H1 (cell line): Measurements from ENCODE around the gene CCNY. TPM values are rescaled to one million over a fixed set of nuclear protein-coding genes. Genes with fewer than 3 reads are reported as not detected.

ENCODE experiments used
- CTCF ChIA-PET: fragments of 300-600 bp; sonication (Branson Sonifier 250); formaldehyde crosslinking; loops from one replicate; lab custom pipeline; 2021; ENCODE audit not compliant: partially characterized antibody; lab: Charles Lee
- POLR2A ChIA-PET: fragments of 300-600 bp; sonication (Branson Sonifier 250); formaldehyde crosslinking; loops from one replicate; lab custom pipeline; 2021; ENCODE audit warnings: inconsistent platforms; ENCODE audit not compliant: partially characterized antibody; lab: Charles Lee
- DNase-seq, 2 experiments: peaks; one replicate each; pipeline versions ENCODE4 v3.0.0 to v3.0.0-alpha.2; 2010 to 2022; ENCODE audit warnings: low spot score in 2 of 2, low read depth in 1 of 2, mixed read lengths in 1 of 2
- FAIRE-seq: peaks from 2 replicates; lab custom pipeline; 2011; peaks lifted over from hg19 to GRCh38; lab: Jason Lieb, UNC
- H2AFZ ChIP-seq: 2 replicates; pipeline ENCODE4 v1.8.1; 2012; ENCODE audit warnings: low read length, inconsistent platforms
- H2AK5ac ChIP-seq: 2 replicates; pipeline ENCODE4 v1.6.1; 2013; ENCODE audit warnings: low read depth, low read length
- H2BK120ac ChIP-seq: replicated peaks from 2 replicates; pipeline ENCODE3; 2013; ENCODE audit warnings: low read depth, low read length, inconsistent platforms
- H2BK12ac ChIP-seq: 2 replicates; pipeline ENCODE4 v1.6.1; 2013; ENCODE audit warnings: low read depth, low read length
- H2BK15ac ChIP-seq: 2 replicates; pipeline ENCODE4 v1.6.1; 2013; ENCODE audit warnings: low read length
- H2BK20ac ChIP-seq: 2 replicates; pipeline ENCODE4 v1.6.1; 2013; ENCODE audit warnings: low read length
- H2BK5ac ChIP-seq: 2 replicates; pipeline ENCODE4 v1.6.1; 2013; ENCODE audit warnings: low read depth, low read length
- H3K14ac ChIP-seq: 2 replicates; pipeline ENCODE4 v1.6.1; 2013; ENCODE audit warnings: inconsistent platforms; ENCODE audit not compliant: insufficient read length
- H3K18ac ChIP-seq: 2 replicates; pipeline ENCODE4 v1.6.1; 2013; ENCODE audit warnings: low read length; ENCODE audit errors: extremely low read depth
- H3K23ac ChIP-seq: 2 replicates; pipeline ENCODE4 v1.6.1; 2013; ENCODE audit warnings: inconsistent platforms; ENCODE audit not compliant: insufficient read length
- H3K23me2 ChIP-seq: 2 replicates; pipeline ENCODE4 v1.6.1; 2013; ENCODE audit warnings: low read depth, low read length
- H3K27ac ChIP-seq: 2 replicates; pipeline ENCODE4 v1.6.1; 2011; ENCODE audit warnings: low read depth, low read length, inconsistent platforms
- H3K27me3 ChIP-seq, 4 experiments: replicated peaks in 1 of 4; 1 replicate in 1 of 4; 2 replicates in 3 of 4; pipeline versions ENCODE4 v1.6.1 to v1.8.1; 2011 to 2013; ENCODE audit warnings: low read length in 3 of 4, mild to moderate bottlenecking in 3 of 4, inconsistent platforms in 2 of 4, mixed read lengths in 2 of 4, moderate library complexity in 1 of 4; ENCODE audit not compliant: control insufficient read depth in 3 of 4, insufficient read depth in 3 of 4; ENCODE audit errors: extremely low read depth in 1 of 4
- H3K36me3 ChIP-seq, 4 experiments: 2 replicates each; pipeline versions ENCODE4 v1.6.1 to v1.8.1; 2011 to 2013; ENCODE audit warnings: mild to moderate bottlenecking in 4 of 4, low read length in 3 of 4, moderate library complexity in 2 of 4, control low read depth in 1 of 4, inconsistent platforms in 1 of 4; ENCODE audit not compliant: insufficient read depth in 4 of 4, control insufficient read depth in 2 of 4
- H3K4ac ChIP-seq: replicated peaks from 2 replicates; pipeline ENCODE3; 2013; ENCODE audit warnings: low read length, low read depth, mixed read lengths, inconsistent platforms; ENCODE audit not compliant: insufficient read length
- H3K4me1 ChIP-seq, 4 experiments: replicated peaks in 1 of 4; 1 replicate in 1 of 4; 2 replicates in 3 of 4; pipeline versions ENCODE4 v1.6.1 to v1.8.1; 2011 to 2013; ENCODE audit warnings: low read length in 3 of 4, inconsistent platforms in 2 of 4, mixed read lengths in 1 of 4; ENCODE audit not compliant: insufficient read depth in 4 of 4, control insufficient read depth in 3 of 4
- H3K4me2 ChIP-seq, 2 experiments: 2 replicates each; pipeline versions ENCODE4 v1.6.1 to v1.8.1; 2011 to 2013; ENCODE audit warnings: low read depth in 2 of 2, low read length in 2 of 2, control low read depth in 1 of 2, inconsistent platforms in 1 of 2, mild to moderate bottlenecking in 1 of 2; ENCODE audit not compliant: insufficient read depth in 1 of 2
- H3K4me3 ChIP-seq, 4 experiments: fragments of 200-600, 300-600 bp in 1 of 4; sonication (generic), shearing (Covaris generic), sonication (Bioruptor Twin) in 1 of 4; 2 replicates each; pipeline versions ENCODE4 v1.5.1 to v1.8.1; 2011 to 2016; ENCODE audit warnings: low read length in 4 of 4, low read depth in 3 of 4, control low read depth in 2 of 4, inconsistent platforms in 2 of 4, mild to moderate bottlenecking in 2 of 4, mixed read lengths in 1 of 4, moderate library complexity in 1 of 4; ENCODE audit not compliant: insufficient read depth in 2 of 4; ENCODE audit errors: extremely low read depth in 1 of 4
- H3K56ac ChIP-seq: replicated peaks from 2 replicates; pipeline ENCODE3; 2013; ENCODE audit warnings: low read depth, mild to moderate bottlenecking, mixed read lengths, low read length, inconsistent platforms; ENCODE audit not compliant: insufficient read length
- H3K79me1 ChIP-seq: 2 replicates; pipeline ENCODE4 v1.6.1; 2013; ENCODE audit warnings: low read depth, low read length, control low read depth
- H3K79me2 ChIP-seq, 2 experiments: 2 replicates each; pipeline versions ENCODE4 v1.6.1 to v1.8.1; 2012 to 2013; ENCODE audit warnings: low read length in 2 of 2, mild to moderate bottlenecking in 2 of 2, inconsistent platforms in 1 of 2; ENCODE audit not compliant: insufficient read depth in 2 of 2, control insufficient read depth in 1 of 2
- H3K9ac ChIP-seq, 4 experiments: replicated peaks in 1 of 4; 1 replicate in 1 of 4; 2 replicates in 3 of 4; pipeline versions ENCODE4 v1.6.1 to v1.8.1; 2011 to 2013; ENCODE audit warnings: low read depth in 3 of 4, low read length in 3 of 4, control low read depth in 2 of 4, mild to moderate bottlenecking in 2 of 4, moderate library complexity in 2 of 4, inconsistent platforms in 1 of 4; ENCODE audit errors: extremely low read depth in 1 of 4
- H3K9me3 ChIP-seq, 2 experiments: 2 replicates each; pipeline versions ENCODE4 v1.6.1 to v1.8.1; 2012 to 2013; ENCODE audit warnings: mild to moderate bottlenecking in 2 of 2, moderate library complexity in 2 of 2, control low read depth in 1 of 2, inconsistent platforms in 1 of 2, low read depth in 1 of 2, low read length in 1 of 2, mixed read lengths in 1 of 2; ENCODE audit not compliant: insufficient read depth in 2 of 2
- H4K20me1 ChIP-seq, 2 experiments: replicated peaks in 1 of 2; 2 replicates each; pipeline versions ENCODE3 to v1.8.1; 2011 to 2013; ENCODE audit warnings: inconsistent platforms in 2 of 2, low read length in 2 of 2, mild to moderate bottlenecking in 1 of 2; ENCODE audit not compliant: insufficient read depth in 2 of 2, control insufficient read depth in 1 of 2
- H4K5ac ChIP-seq: 2 replicates; pipeline ENCODE4 v1.6.1; 2013; ENCODE audit warnings: low read length, low read depth, mixed read lengths, inconsistent platforms; ENCODE audit not compliant: insufficient read length
- H4K8ac ChIP-seq: 2 replicates; pipeline ENCODE4 v1.8.0; 2013; ENCODE audit warnings: mild to moderate bottlenecking, moderate library complexity, low read length, inconsistent platforms; ENCODE audit not compliant: insufficient read depth; ENCODE audit errors: extremely low read depth
- H4K91ac ChIP-seq: replicated peaks from 2 replicates; pipeline ENCODE3; 2013; ENCODE audit warnings: low read length, mixed read lengths, inconsistent platforms; ENCODE audit not compliant: insufficient read length
- BACH1 ChIP-seq: IDR thresholded peaks from 2 replicates; pipeline ENCODE4 v1.6.1; 2012; ENCODE audit warnings: low read length, improper control_type of control experiment
- BCL11A ChIP-seq, 2 experiments: IDR thresholded peaks; one replicate each; pipeline ENCODE4 v1.6.1; 2011; ENCODE audit warnings: low read depth in 2 of 2, low read length in 2 of 2, mild to moderate bottlenecking in 2 of 2
- CBX8 ChIP-seq: fragments of 300-800, 300-1000 bp; sonication (generic); IDR thresholded peaks from 2 replicates; pipeline ENCODE4 v1.7.1; 2016; ENCODE audit warnings: low read depth, low read length, borderline replicate concordance
- CTBP2 ChIP-seq: IDR thresholded peaks from 2 replicates; pipeline ENCODE4 v1.7.0; 2011; ENCODE audit warnings: borderline replicate concordance, mild to moderate bottlenecking, moderate library complexity, mixed read lengths, low read length; ENCODE audit not compliant: insufficient read depth, insufficient read length
- EGR1 ChIP-seq: IDR thresholded peaks from 2 replicates; pipeline ENCODE4 v1.6.1; 2011; ENCODE audit warnings: low read depth, low read length, borderline replicate concordance
- EP300 ChIP-seq, 2 experiments: IDR thresholded peaks; 1 replicate in 1 of 2; 2 replicates in 1 of 2; pipeline ENCODE4 v1.6.1; 2011 to 2012; ENCODE audit warnings: low read depth in 2 of 2, low read length in 2 of 2, mild to moderate bottlenecking in 2 of 2, borderline replicate concordance in 1 of 2, inconsistent platforms in 1 of 2, moderate library complexity in 1 of 2
- JUN ChIP-seq: IDR thresholded peaks from 2 replicates; pipeline ENCODE4 v1.6.1; 2011; ENCODE audit warnings: low read depth, mild to moderate bottlenecking, improper control_type of control experiment, low read length
- KDM5A ChIP-seq: fragments of 200-600 bp; IDR thresholded peaks from 2 replicates; pipeline ENCODE4 v1.7.1; 2012; ENCODE audit warnings: mild to moderate bottlenecking, low read length, inconsistent platforms, mixed read lengths
- NRF1 ChIP-seq: IDR thresholded peaks from 2 replicates; pipeline ENCODE4 v1.6.1; 2011; ENCODE audit warnings: mild to moderate bottlenecking, low read depth, low read length, improper control_type of control experiment
- SIN3A ChIP-seq, 2 experiments: IDR thresholded peaks in 1 of 2; conservative IDR thresholded peaks in 1 of 2; 2 replicates each; pipeline ENCODE4 v1.6.1; 2011 to 2012; ENCODE audit warnings: low read length in 2 of 2, improper control_type of control experiment in 1 of 2, low read depth in 1 of 2, mild to moderate bottlenecking in 1 of 2
- SP4 ChIP-seq: IDR thresholded peaks from 2 replicates; pipeline ENCODE4 v1.6.1; 2012; ENCODE audit warnings: low read length, inconsistent platforms
- SRF ChIP-seq: IDR thresholded peaks from 2 replicates; pipeline ENCODE4 v1.6.1; 2011; ENCODE audit warnings: mild to moderate bottlenecking, low read depth, low read length, moderate library complexity
- TCF12 ChIP-seq: IDR thresholded peaks from 2 replicates; pipeline ENCODE4 v1.6.1; 2011; ENCODE audit warnings: low read depth, mild to moderate bottlenecking, low read length
- TEAD4 ChIP-seq: IDR thresholded peaks from 2 replicates; pipeline ENCODE4 v1.6.1; 2012; ENCODE audit warnings: low read depth, low read length, inconsistent platforms, mixed read lengths
- YY1 ChIP-seq: IDR thresholded peaks from 2 replicates; pipeline ENCODE4 v1.6.1; 2011; ENCODE audit warnings: low read depth, mild to moderate bottlenecking, low read length
- whole genome bisulfite sequencing, 2 experiments: shearing (Covaris generic) in 1 of 2; methylation state at CpG; one replicate each; pipeline versions ENCODE4 v1.1.6 to v1.1.7; 2013 to 2015; ENCODE audit warnings: low lambda C conversion rate in 2 of 2, mixed read lengths in 2 of 2, inconsistent platforms in 1 of 2, low coverage in 1 of 2, missing lambda C conversion rate in 1 of 2; ENCODE audit not compliant: insufficient replicate concordance in 2 of 2, insufficient coverage in 1 of 2, insufficient read length in 1 of 2; ENCODE audit errors: extremely low coverage in 1 of 2, missing lambda C conversion rate in 1 of 2; 5-methylcytosine and 5-hydroxymethylcytosine counted together
- polyA plus RNA-seq, 7 experiments: library from polyadenylated mRNA; depleted of rRNA in 3 of 7; stranded (reverse) in 5 of 7; unstranded in 2 of 7; fragments of >200 nt in 5 of 7; fragments of 200-250 nt in 2 of 7; gene quantifications; 1 replicate in 5 of 7; 2 replicates in 1 of 7; 4 replicates in 1 of 7; pipeline versions ENCODE4 v1.2.1 to v1.2.3, GENCODE V29; 2011 to 2013; ENCODE audit warnings: missing spikeins in 2 of 7, mixed read lengths in 2 of 7
- total RNA-seq: library from RNA; stranded (reverse); fragmentation: NEBNext Ultra II Directional; extraction: Animal tissue kit (Norgen Biotek cat#: 25700); gene quantifications from 2 replicates; pipeline ENCODE4 v1.2.1, GENCODE V29; 2021

The CCNY gene
- total and polyA plus RNA-seq, 2 of the 8 experiments (the other 6 are each of a cell fraction or from before 2014, with no cell fraction given): 25.3 to 68.2 TPM

GRCh38 chr10:35559416-35559815 is 223.1 kb downstream of the CCNY start:
- no peak overlapping the region for H3K14ac ChIP-seq
- TF ChIP-seq YY1: no peak
- TF ChIP-seq EP300 (IDR thresholded peaks at IDR 0.05; ENCODE audit: borderline replicate concordance in 1 of 2, low read depth in 2 of 2, low read length in 2 of 2): no peak
- TF ChIP-seq BACH1: no peak
- TF ChIP-seq SRF: no peak
- TF ChIP-seq SP4: no peak
- TF ChIP-seq JUN: no peak
- no peak for TF ChIP-seq EGR1
- TF ChIP-seq NRF1: no peak
- TF ChIP-seq CBX8: no peak
- TF ChIP-seq TEAD4: no peak
- TF ChIP-seq CTBP2: no peak
- no peak for TF ChIP-seq SIN3A (conservative IDR thresholded peaks at IDR 0.05 in 1 of 2, IDR thresholded peaks at IDR 0.05 in 1 of 2; ENCODE audit: low read depth in 1 of 2, low read length in 2 of 2)
- no peak for TF ChIP-seq BCL11A (IDR thresholded peaks at IDR 0.05; ENCODE audit: low read depth in 2 of 2, low read length in 2 of 2)
- TF ChIP-seq TCF12: no peak
- TF ChIP-seq KDM5A: no peak
- H3K4me1 ChIP-seq: no peaks in the 10 kb centered on the region; a peak in 1 of 7 replicates
- no peak for DNase-seq
- CTCF ChIA-PET: no interaction called here
- H3K18ac ChIP-seq: no peak overlapping the region
- no peak overlapping the region; the same call in 1 of the 2 replicates for H4K8ac ChIP-seq
- H3K79me1 ChIP-seq: peaks cover 2% of the 10 kb centered on the region; the same call in 1 of the 2 replicates
- no peaks in the 10 kb centered on the region for H3K27me3 ChIP-seq
- no peaks in the 10 kb centered on the region for H3K9me3 ChIP-seq
- H3K4ac ChIP-seq: no peak overlapping the region
- no peaks in the 10 kb centered on the region for H3K79me2 ChIP-seq
- no peak overlapping the region for H2BK15ac ChIP-seq
- no peak overlapping the region for H4K91ac ChIP-seq
- H3K23me2 ChIP-seq: no peaks in the 10 kb centered on the region
- 92% methylated on average over 5 of the region's 5 CpGs; no CpG with 5 or more reads in 1 of the 2 experiments for WGBS, 2 experiments
- H3K27ac ChIP-seq: no peak overlapping the region
- H3K4me3 ChIP-seq: no peak overlapping the region
- no peak overlapping the region for H3K4me2 ChIP-seq
- H2AFZ ChIP-seq: no peak overlapping the region
- POLR2A ChIA-PET: no interaction called here
- H2BK20ac ChIP-seq: no peak overlapping the region
- H3K9ac ChIP-seq: no peak overlapping the region
- no peak overlapping the region for H2BK12ac ChIP-seq
- H3K23ac ChIP-seq: no peak overlapping the region
- no peak overlapping the region for H2BK120ac ChIP-seq
- H2BK5ac ChIP-seq: no peak overlapping the region
- no peak overlapping the region for H4K5ac ChIP-seq
- H2AK5ac ChIP-seq: no peak overlapping the region
- no peak overlapping the region for H3K56ac ChIP-seq
- H3K36me3 ChIP-seq: no peaks in the 10 kb centered on the region
- peaks cover 0 to under 1% of the 10 kb centered on the region in 2 experiments for H4K20me1 ChIP-seq
- no peak for FAIRE-seq
